CD4-positive, alpha-beta T cell treated with Interleukin-4 for 1 hour (primary cell): ENCODE data around the gene TOLLIP.

Source experiments
- DNase-seq, 2 donors: peaks; one replicate each; pipeline ENCODE4 v3.0.0-alpha.2; 2020 to 2022

The TOLLIP gene

DNA sequence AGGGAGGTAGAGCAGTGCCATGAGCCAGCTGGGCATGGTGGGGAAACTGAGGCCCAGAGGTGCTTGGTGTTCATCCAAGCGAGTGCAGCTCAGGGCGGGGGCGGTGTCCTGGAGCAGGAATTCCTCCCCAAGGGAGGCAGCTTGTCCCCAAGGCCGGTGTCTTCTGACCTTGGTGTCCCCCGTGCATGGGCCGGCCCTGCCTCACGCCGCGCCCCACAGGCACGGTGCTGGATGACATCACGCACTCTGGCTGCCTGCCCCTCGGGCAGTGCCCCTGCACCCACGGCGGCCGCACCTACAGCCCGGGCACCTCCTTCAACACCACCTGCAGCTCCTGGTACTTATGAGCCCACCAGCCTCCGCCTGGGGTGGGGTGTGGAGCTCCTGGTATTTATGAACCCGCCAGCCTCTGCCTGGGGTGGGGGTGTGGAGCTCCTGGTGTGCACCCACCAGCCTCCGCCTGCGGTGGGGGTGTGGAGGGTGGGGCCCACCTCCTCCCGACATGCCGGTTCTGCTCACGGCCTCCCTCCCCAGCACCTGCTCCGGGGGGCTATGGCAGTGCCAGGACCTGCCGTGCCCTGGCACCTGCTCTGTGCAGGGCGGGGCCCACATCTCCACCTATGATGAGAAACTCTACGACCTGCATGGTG lies 79.8 kb downstream of the TOLLIP start:
- DNase-seq, result no peak

GRCh38 chr11:1228921-1229451 lies 80.4 kb downstream of the TOLLIP start:
- no peak for DNase-seq

DNA sequence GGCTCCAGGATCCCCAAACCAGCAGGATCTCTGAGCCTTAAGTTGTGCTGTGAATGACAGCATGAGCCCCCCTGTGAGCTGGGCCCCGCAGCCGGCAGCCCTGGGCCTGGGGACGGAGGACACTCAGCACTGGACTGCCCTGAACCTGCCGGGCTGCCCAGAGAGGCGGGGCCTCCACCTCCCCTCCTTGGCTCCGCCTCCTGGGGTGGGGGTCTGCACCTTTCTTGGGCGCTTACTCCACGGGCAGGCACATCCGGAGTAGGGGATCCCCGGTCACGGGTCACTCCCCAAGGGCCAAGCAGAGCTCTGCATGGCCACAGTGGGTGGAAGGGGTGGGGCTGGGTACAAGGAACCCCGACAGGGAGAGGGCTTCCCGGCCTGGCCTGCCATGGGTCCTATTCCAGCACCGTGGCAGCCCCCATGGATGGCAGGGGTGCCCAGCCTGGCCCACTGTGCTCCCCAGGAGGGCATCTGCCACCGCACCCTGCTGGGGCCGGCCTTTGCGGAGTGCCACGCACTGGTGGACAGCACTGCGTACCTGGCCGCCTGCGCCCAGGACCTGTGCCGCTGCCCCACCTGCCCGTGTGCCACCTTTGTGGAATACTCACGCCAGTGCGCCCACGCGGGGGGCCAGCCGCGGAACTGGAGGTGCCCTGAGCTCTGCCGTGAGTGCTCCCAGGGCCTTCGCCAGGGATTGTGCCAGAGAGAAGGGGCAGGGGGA lies 81.2 kb downstream of the TOLLIP start:
- DNase-seq, result no peak

- DNase-seq, result no peak
Observed at GRCh38 chr11:1227551-1228100, 81.8 kb downstream of the TOLLIP start.

DNA sequence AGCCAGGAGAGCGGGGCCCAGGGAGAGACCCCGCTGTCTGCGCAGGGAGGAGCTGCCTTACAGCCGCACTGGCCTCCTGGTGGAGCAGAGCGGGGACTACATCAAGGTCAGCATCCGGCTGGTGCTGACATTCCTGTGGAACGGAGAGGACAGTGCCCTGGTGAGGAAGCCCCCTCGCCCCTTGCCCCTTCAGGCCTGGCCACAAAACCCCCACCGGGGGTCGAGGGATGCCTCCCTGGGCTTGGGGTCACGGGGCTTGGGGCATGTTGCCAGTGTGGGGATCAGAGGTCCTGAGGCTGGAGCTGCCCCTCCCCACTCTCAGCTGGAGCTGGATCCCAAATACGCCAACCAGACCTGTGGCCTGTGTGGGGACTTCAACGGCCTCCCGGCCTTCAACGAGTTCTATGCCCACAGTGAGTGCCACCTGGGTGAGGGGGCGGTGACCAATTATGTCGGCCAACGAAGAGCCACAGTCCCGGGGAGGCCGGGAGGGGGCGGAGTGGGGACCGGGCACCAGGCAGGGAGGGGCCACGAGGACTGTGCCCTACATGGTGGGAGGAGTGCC lies 82.4 kb downstream of the TOLLIP start:
- no peak for DNase-seq

- DNase-seq, result no peak
Observed at GRCh38 chr11:1226226-1226985, 83.0 kb downstream of the TOLLIP start.

DNA sequence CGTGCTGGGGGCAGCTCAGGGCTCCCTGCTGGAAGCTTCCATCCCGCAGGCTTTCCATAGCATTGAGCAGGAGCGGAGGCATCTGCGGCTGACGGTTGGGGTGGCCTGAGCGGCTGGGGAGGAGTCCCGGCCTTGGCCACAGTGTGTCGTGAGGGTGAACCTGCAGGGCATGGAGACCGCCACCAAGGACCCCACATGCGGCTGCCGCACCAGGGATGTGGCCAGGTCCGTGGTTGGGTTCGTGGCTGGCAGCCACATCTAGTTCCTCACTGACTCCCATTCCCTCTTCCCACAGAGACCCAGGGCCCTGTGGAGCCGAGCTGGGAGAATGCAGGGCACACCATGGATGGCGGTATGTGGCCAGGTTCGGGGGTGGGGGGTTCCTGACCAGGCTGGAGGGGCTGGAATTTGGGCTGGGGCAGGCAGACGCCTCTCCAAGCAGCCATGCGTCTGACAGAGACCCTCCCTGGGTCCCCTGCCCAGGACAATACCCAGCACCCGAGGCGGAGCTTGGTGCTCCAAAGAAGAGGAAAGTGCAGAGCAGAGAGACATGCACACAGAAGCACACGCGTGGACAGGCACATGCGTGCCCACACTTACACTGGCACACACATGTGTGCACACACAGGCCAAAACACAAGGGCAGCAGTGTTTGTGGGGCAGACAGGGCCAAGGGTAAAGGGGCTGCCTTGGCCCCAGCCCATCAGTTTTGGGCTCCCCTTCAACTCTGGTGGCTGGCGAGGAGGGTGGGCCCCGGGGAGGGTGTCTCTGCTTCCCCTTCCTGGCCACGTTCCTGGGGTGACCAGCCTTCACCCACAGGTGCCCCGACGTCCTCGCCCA lies 83.8 kb downstream of the TOLLIP start:
- no peak for DNase-seq

DNA sequence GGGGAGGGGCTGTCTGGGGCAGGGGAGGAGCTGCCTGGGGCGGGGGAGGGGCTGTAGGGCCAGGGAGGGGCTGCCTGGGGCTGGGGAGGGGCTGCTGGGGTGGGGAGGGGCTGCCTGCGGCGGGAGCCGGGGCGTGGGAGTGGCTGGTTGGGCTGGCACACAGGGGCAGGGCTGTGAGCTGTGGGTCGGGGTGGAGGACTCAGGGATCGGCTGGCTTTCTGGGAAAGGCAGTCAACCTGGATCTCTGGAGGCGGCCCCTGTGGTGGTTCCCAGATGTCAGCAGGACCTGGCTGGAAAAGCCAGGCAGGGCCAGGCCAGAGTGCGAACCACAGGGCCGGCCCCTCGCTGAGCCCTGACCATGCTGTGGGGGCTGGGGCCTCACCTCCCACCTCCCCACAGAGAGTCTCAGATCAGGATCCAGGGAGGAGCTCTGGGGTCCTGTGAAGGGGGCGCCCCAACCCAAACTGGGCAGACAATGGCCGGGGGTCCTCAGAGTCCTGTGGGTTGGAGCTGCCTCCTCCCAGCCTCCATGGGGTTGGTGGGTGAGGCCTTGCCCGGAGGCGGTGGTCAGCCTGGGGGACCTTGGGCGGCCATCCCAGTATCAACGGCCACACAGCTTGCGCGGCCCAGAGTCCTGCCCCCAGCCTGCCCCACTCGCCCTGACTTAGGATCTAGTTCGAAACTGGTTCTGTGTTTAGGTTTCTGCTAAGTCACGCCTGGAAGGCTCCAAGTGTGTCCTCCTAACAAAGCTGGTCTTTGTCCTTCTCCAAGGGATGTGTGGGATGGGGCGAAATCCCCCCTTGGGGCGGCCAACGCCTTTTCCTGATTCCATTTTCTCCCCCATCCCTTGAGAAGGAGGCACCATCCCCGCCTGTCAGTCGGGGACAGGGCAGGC lies 84.7 kb downstream of the TOLLIP start:
- no peak for DNase-seq
